SU-DHL-6 (cell line): ENCODE measurements around the gene ST3GAL4.

Source experiments
- H2AFZ ChIP-seq: fragments of 200-600 bp; sonication (generic); 2 replicates; pipeline ENCODE4 v1.6.1; 2014; ENCODE audit warnings: low read depth, mild to moderate bottlenecking, moderate library complexity, mixed read lengths, antibody characterized with exemption, low read length; ENCODE audit not compliant: severe bottlenecking
- H3F3A ChIP-seq: fragments of 200-600 bp; shearing (Covaris generic); 2 replicates; pipeline ENCODE4 v1.6.0; 2016; ENCODE audit warnings: antibody characterized with exemption, mild to moderate bottlenecking; ENCODE audit not compliant: insufficient read depth
- H3K27ac ChIP-seq: fragments of 200-600 bp; sonication (generic); 2 replicates; pipeline ENCODE4 v1.5.1; 2016; ENCODE audit warnings: low read depth, mild to moderate bottlenecking, low read length, moderate library complexity, mixed read lengths
- H3K27me3 ChIP-seq: fragments of 200-600 bp; sonication (generic), shearing (Covaris generic); 2 replicates; pipeline ENCODE4 v1.6.0; 2014; ENCODE audit warnings: mild to moderate bottlenecking, low read length
- H3K36me3 ChIP-seq: fragments of 200-600 bp; sonication (generic); 2 replicates; pipeline ENCODE4 v1.6.1; 2014; ENCODE audit warnings: mild to moderate bottlenecking, low read length, mixed read lengths
- H3K4me2 ChIP-seq: fragments of 300-600, 200-600 bp; shearing (Covaris generic), sonication (generic); 2 replicates; pipeline ENCODE4 v1.6.0; 2014; ENCODE audit warnings: low read length, low read depth, mild to moderate bottlenecking; ENCODE audit not compliant: poor library complexity, severe bottlenecking
- H3K4me3 ChIP-seq: fragments of 200-600 bp; sonication (generic); 2 replicates; pipeline ENCODE4 v1.5.1; 2014; ENCODE audit warnings: antibody characterized with exemption, low read length, mild to moderate bottlenecking, mixed read lengths; ENCODE audit not compliant: insufficient read depth, poor library complexity, severe bottlenecking
- H3K79me2 ChIP-seq: fragments of 200-600 bp; sonication (generic); 2 replicates; pipeline ENCODE4 v1.6.1; 2014; ENCODE audit warnings: mild to moderate bottlenecking, low read length, moderate library complexity; ENCODE audit not compliant: insufficient read depth
- H3K9ac ChIP-seq: fragments of 200-600 bp; sonication (generic); 2 replicates; pipeline ENCODE4 v1.7.0; 2014; ENCODE audit warnings: mild to moderate bottlenecking, low read length
- H3K9me2 ChIP-seq: fragments of 200-600 bp; sonication (generic); replicated peaks from 2 replicates; pipeline ENCODE4 v1.6.1; 2014; ENCODE audit warnings: low read length; ENCODE audit not compliant: insufficient read depth
- H3K9me3 ChIP-seq: fragments of 200-600 bp; sonication (generic); 2 replicates; pipeline ENCODE4 v1.6.1; 2014; ENCODE audit warnings: low read length, mixed read lengths; ENCODE audit not compliant: insufficient read depth
- H4K20me1 ChIP-seq: fragments of 200-600 bp; sonication (generic); 2 replicates; pipeline ENCODE4 v1.6.1; 2014; ENCODE audit warnings: low read depth, mild to moderate bottlenecking, antibody characterized with exemption, low read length, moderate library complexity, mixed read lengths
- EZH2phosphoT487 ChIP-seq: fragments of 200-600 bp; sonication (generic), shearing (Covaris generic); conservative IDR thresholded peaks from 2 replicates; pipeline ENCODE4 v1.6.1; 2018; ENCODE audit warnings: mild to moderate bottlenecking, antibody characterized with exemption, low read length, moderate library complexity, mixed read lengths
- TF ChIP-seq, protein P1 (sequence below): fragments of 200-600 bp; sonication (generic); IDR thresholded peaks from one replicate; pipeline ENCODE4 v1.5.1; 2017; ENCODE audit warnings: antibody characterized with exemption, mild to moderate bottlenecking, low read length, moderate library complexity; ENCODE audit not compliant: insufficient read depth, poor library complexity, severe bottlenecking

ST3GAL4 gene

DNA sequence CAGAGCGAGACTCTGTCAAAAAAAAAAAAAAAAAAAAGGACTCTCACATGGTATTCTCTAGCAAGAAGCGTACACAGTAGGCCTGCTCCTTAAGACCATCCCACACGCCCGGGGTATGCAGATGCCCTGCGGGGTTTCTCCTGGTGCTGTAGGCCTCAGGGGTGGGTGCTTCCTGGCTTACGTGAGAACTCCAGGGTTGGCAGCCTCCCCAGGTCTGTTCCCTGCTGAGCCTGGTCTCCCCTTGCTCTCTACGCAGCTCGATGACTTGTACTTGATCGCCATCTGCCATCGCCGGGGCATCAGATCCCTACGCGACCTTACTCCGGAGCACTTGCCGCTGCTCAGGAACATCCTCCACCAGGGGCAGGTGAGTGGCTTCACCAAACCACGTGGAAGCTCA lies 12.4 kb upstream of the ST3GAL4 start:
- Histone ChIP-seq H3K4me2 (no peak overlapping the region), H3F3A (no peaks in the 10 kb centered on the region), H3K27ac (no peak overlapping the region), H3K4me3 (no peak overlapping the region), H3K9me3 (no peaks in the 10 kb centered on the region), H2AFZ (no peak overlapping the region), H3K9me2 (no peaks in the 10 kb centered on the region), H3K36me3 (no peaks in the 10 kb centered on the region), H3K27me3 (no peaks in the 10 kb centered on the region), H4K20me1 (no peaks in the 10 kb centered on the region), H3K79me2 (no peaks in the 10 kb centered on the region), H3K9ac (no peak overlapping the region)
- no peak for TF ChIP-seq EZH2phosphoT487
- TF ChIP-seq, protein P1, sequence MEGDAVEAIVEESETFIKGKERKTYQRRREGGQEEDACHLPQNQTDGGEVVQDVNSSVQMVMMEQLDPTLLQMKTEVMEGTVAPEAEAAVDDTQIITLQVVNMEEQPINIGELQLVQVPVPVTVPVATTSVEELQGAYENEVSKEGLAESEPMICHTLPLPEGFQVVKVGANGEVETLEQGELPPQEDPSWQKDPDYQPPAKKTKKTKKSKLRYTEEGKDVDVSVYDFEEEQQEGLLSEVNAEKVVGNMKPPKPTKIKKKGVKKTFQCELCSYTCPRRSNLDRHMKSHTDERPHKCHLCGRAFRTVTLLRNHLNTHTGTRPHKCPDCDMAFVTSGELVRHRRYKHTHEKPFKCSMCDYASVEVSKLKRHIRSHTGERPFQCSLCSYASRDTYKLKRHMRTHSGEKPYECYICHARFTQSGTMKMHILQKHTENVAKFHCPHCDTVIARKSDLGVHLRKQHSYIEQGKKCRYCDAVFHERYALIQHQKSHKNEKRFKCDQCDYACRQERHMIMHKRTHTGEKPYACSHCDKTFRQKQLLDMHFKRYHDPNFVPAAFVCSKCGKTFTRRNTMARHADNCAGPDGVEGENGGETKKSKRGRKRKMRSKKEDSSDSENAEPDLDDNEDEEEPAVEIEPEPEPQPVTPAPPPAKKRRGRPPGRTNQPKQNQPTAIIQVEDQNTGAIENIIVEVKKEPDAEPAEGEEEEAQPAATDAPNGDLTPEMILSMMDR, result no peak

DNA sequence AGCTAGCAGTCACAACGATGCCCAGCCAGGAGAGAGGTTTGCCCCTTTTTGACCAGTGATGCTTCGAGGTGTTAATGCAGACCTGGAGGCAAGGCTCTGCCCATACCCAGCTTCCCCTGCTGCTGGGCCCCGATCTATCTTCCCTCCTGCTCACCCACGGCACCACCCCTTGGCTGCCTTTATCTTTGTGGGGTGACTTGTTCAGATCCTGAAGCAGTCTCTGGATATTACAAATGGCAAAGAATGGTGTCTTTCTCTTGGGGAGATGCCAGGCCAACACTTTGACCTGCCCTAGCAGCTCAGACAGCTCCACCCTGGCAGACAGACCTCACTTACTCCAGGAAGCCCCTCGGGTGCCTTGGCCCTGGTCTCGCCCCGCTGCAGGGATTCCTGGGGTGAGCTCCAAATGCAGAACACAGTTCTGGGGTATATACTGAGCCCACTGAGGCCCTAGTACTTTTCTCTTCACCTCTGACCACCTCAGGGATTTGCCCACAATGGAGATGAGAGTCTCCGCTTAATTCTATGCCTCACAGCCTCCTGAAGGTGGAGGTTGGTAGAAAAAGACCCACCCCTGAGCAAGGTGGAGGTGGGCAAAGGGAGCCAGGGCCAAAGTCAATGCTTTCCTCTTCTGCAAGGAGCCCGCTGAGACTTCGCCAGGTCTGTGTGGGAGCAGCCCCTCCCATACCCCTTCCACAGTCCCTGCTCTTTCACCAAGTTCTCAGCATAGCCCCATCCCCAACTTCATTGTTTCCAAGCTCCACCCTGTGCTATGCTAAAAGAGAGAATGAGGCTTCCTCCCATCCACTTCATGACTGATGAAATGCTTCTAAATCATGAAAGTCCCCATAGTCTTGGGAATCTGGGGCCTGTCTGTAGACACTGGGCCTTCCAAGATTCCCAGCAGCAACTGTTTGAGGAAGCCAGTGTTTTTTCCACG lies 11.1 kb upstream of the ST3GAL4 start:
- H3K4me3 ChIP-seq, result no peak overlapping the region
- H4K20me1 ChIP-seq, result no peaks in the 10 kb centered on the region
- no peaks in the 10 kb centered on the region for H3K27me3 ChIP-seq
- H3F3A ChIP-seq, result no peaks in the 10 kb centered on the region
- H3K79me2 ChIP-seq, result no peaks in the 10 kb centered on the region
- no peak overlapping the region for H3K4me2 ChIP-seq
- H2AFZ ChIP-seq, result no peak overlapping the region
- no peak for TF ChIP-seq EZH2phosphoT487
- TF ChIP-seq, protein P1, result no peak
- H3K9me2 ChIP-seq, result no peaks in the 10 kb centered on the region
- no peak overlapping the region for H3K27ac ChIP-seq
- no peaks in the 10 kb centered on the region for H3K36me3 ChIP-seq
- no peak overlapping the region for H3K9ac ChIP-seq
- H3K9me3 ChIP-seq, result no peaks in the 10 kb centered on the region

DNA sequence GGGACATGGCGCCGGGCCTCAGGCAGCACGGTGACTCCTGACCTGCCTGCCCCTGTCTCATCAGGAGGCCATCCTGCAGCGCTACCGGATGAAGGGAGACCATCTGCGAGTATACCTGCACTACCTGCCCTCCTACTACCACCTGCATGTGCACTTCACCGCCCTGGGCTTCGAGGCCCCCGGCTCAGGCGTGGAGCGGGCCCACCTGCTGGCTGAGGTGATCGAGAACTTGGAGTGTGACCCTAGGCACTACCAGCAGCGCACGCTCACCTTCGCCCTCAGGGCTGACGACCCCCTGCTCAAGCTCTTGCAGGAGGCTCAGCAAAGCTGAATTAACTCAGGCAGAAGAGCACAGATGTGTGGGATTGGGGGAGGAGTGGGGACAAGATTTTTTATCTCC lies 10.2 kb upstream of the ST3GAL4 start:
- Histone ChIP-seq H3K79me2 (no peaks in the 10 kb centered on the region), H3K9ac (no peak overlapping the region), H3K4me3 (no peak overlapping the region), H3K36me3 (no peaks in the 10 kb centered on the region), H3K9me2 (no peaks in the 10 kb centered on the region), H3F3A (no peaks in the 10 kb centered on the region), H3K4me2 (no peak overlapping the region), H3K27me3 (no peaks in the 10 kb centered on the region), H4K20me1 (no peaks in the 10 kb centered on the region), H2AFZ (no peak overlapping the region), H3K9me3 (no peaks in the 10 kb centered on the region), H3K27ac (no peak overlapping the region)
- TF ChIP-seq EZH2phosphoT487, result no peak
- TF ChIP-seq, protein P1, result no peak
